Measurements from ENCODE around the gene KDM8. TPM values are rescaled to one million over a fixed set of nuclear protein-coding genes. Genes with fewer than 3 reads are reported as not detected.
"Not testable (repeated sequence)": the region's sequence is repeated elsewhere in the genome, so short reads cannot be mapped to it uniquely, and the experiment has no call there.

Gene KDM8
- total RNA-seq, 1 donor from 2014 or later, result 4.3 TPM

DNA sequence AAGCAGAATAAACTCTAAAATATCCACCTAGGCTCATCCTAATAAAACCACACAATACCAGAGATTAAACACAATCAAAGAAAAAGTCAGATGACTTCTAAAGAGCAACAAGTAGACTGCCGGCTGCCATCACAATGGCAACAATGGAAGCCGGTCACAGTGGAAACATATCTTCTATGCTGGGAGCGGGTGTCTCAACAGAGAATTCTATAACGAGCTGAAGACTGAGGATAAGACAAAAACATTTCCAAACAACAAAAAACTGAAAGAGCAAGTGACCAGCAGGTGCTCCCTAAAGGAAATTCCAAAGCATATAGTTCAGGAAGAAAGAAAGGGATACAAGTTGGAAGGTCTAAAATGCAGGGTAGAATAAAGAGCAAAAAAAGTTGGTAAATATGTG lies 56.4 kb downstream of the KDM8 start:
- H3K27ac Mint-ChIP-seq (ENCODE audit: unreplicated experiment), result no peak overlapping the region
- no peak for FAIRE-seq

GRCh38 chr16:27262904-27263423 lies 59.6 kb downstream of the KDM8 start:
- not testable (repeated sequence) for H3K36me3 Mint-ChIP-seq (ENCODE audit: low read depth, unreplicated experiment); H3K27me3 Mint-ChIP-seq (ENCODE audit: low read depth, unreplicated experiment); H3K27ac ChIP-seq (ENCODE audit: low read depth, low read length); FAIRE-seq; H3K4me3 ChIP-seq (ENCODE audit: insufficient read depth, low read depth, low read length); H3K4me2 ChIP-seq (ENCODE audit: low read length); H3K4me3 Mint-ChIP-seq (ENCODE audit: unreplicated experiment); H4K20me1 ChIP-seq (ENCODE audit: insufficient read depth, low read length); H3K27me3 ChIP-seq (ENCODE audit: insufficient read depth, low read length); H2AFZ ChIP-seq (ENCODE audit: low read depth, low read length); H3K36me3 ChIP-seq (ENCODE audit: insufficient read depth, low read length); H3K9me3 ChIP-seq (ENCODE audit: insufficient read depth, low read depth, low read length); H3K9me3 Mint-ChIP-seq (ENCODE audit: unreplicated experiment); DNase-seq (ENCODE audit: low read depth); H3K9ac ChIP-seq (ENCODE audit: low read length)
- Histone ChIP-seq H3K4me1 (ENCODE audit: insufficient read depth, low read length) (peaks cover 17% of the 10 kb centered on the region), H3K79me2 (ENCODE audit: insufficient read depth, low read length) (peaks cover 23% of the 10 kb centered on the region)
- Mint-ChIP-seq H3K27ac (ENCODE audit: unreplicated experiment) (peak overlapping the region; percentile 36), H3K4me1 (ENCODE audit: low read depth, unreplicated experiment) (peaks cover 18% of the 10 kb centered on the region)

More for the DNA sequence above, 56.4 kb downstream of the KDM8 start:
- H2AFZ ChIP-seq (ENCODE audit: low read depth, low read length), result no peak overlapping the region
- no peaks in the 10 kb centered on the region for H3K9me3 ChIP-seq (ENCODE audit: insufficient read depth, low read depth, low read length)
- no peaks in the 10 kb centered on the region for H4K20me1 ChIP-seq (ENCODE audit: insufficient read depth, low read length)
- no peak overlapping the region for H3K4me2 ChIP-seq (ENCODE audit: low read length)
- no peaks in the 10 kb centered on the region for H3K27me3 Mint-ChIP-seq (ENCODE audit: low read depth, unreplicated experiment)
- no peak overlapping the region for H3K4me3 Mint-ChIP-seq (ENCODE audit: unreplicated experiment)
- peaks cover 1% of the 10 kb centered on the region for H3K9me3 Mint-ChIP-seq (ENCODE audit: unreplicated experiment)
- H3K27ac ChIP-seq (ENCODE audit: low read depth, low read length), result no peak overlapping the region
- TF ChIP-seq EZH2 (IDR thresholded peaks at IDR 0.05; ENCODE audit: insufficient read depth, low read length), result no peak
- no peak for TF ChIP-seq CTCF (IDR thresholded peaks at IDR 0.05; ENCODE audit: insufficient read depth, low read depth, low read length)
- H3K36me3 Mint-ChIP-seq (ENCODE audit: low read depth, unreplicated experiment), result no peaks in the 10 kb centered on the region
- H3K36me3 ChIP-seq (ENCODE audit: insufficient read depth, low read length), result no peaks in the 10 kb centered on the region
- peaks cover 18% of the 10 kb centered on the region for H3K79me2 ChIP-seq (ENCODE audit: insufficient read depth, low read length)
- peaks cover 16% of the 10 kb centered on the region for H3K4me1 Mint-ChIP-seq (ENCODE audit: low read depth, unreplicated experiment)
- H3K4me1 ChIP-seq (ENCODE audit: insufficient read depth, low read length), result peaks cover 15% of the 10 kb centered on the region
- no peaks in the 10 kb centered on the region for H3K27me3 ChIP-seq (ENCODE audit: insufficient read depth, low read length)
- no peak overlapping the region for H3K4me3 ChIP-seq (ENCODE audit: insufficient read depth, low read depth, low read length)
- no peak for DNase-seq (ENCODE audit: low read depth)
- H3K9ac ChIP-seq (ENCODE audit: low read length), result no peak overlapping the region

GRCh38 chr16:27264151-27264550 lies 60.8 kb downstream of the KDM8 start:
- Mint-ChIP-seq H3K9me3 (ENCODE audit: unreplicated experiment) (peaks cover 4% of the 10 kb centered on the region), H3K27ac (ENCODE audit: unreplicated experiment) (peak overlapping the region; percentile 17)
- H3K9ac ChIP-seq (ENCODE audit: low read length), result peak overlapping the region; percentile 28

More at GRCh38 chr16:27264151-27264550, 60.8 kb downstream of the KDM8 start:
- DNase-seq (ENCODE audit: low read depth) (peak; percentile 81), FAIRE-seq (peak; percentile 55)
- H3K36me3 Mint-ChIP-seq (ENCODE audit: low read depth, unreplicated experiment), result no peaks in the 10 kb centered on the region
- Histone ChIP-seq H3K9me3 (ENCODE audit: insufficient read depth, low read depth, low read length) (no peaks in the 10 kb centered on the region), H3K27me3 (ENCODE audit: insufficient read depth, low read length) (no peaks in the 10 kb centered on the region), H3K27ac (ENCODE audit: low read depth, low read length) (peak overlapping the region; percentile 60), H2AFZ (ENCODE audit: low read depth, low read length) (no peak overlapping the region), H3K4me3 (ENCODE audit: insufficient read depth, low read depth, low read length) (no peak overlapping the region), H3K4me2 (ENCODE audit: low read length) (peak overlapping the region; percentile 45), H3K4me1 (ENCODE audit: insufficient read depth, low read length) (peaks cover 18% of the 10 kb centered on the region), H4K20me1 (ENCODE audit: insufficient read depth, low read length) (no peaks in the 10 kb centered on the region), H3K36me3 (ENCODE audit: insufficient read depth, low read length) (no peaks in the 10 kb centered on the region), H3K79me2 (ENCODE audit: insufficient read depth, low read length) (peaks cover 24% of the 10 kb centered on the region)
- TF ChIP-seq EZH2 (IDR thresholded peaks at IDR 0.05; ENCODE audit: insufficient read depth, low read length) (no peak), CTCF (IDR thresholded peaks at IDR 0.05; ENCODE audit: insufficient read depth, low read depth, low read length) (no peak)
- no peaks in the 10 kb centered on the region for H3K27me3 Mint-ChIP-seq (ENCODE audit: low read depth, unreplicated experiment)
- H3K4me3 Mint-ChIP-seq (ENCODE audit: unreplicated experiment), result no peak overlapping the region
- peaks cover 11% of the 10 kb centered on the region for H3K4me1 Mint-ChIP-seq (ENCODE audit: low read depth, unreplicated experiment)
